GM12878 (cell line): ENCODE results near the gene GTF2F2. TPM values are rescaled to one million over a fixed set of nuclear protein-coding genes. Genes with fewer than 3 reads are reported as not detected.

ENCODE experiments used
- ATAC-seq: fragments of 200-7000 bp; cut with Tn5 transposase; 3 replicates; pipeline ENCODE4 v1.9.1; 2020; ENCODE audit warnings: mild to moderate bottlenecking, moderate library complexity
- BruUV-seq: library from RNA; stranded (reverse); fragments of 400-500 nt; replicated peaks from 2 replicates; lab custom pipeline; 2021; lab: Mats Ljungman, UMichigan
- CTCF ChIA-PET: fragments of 300-600 bp; sonication (Branson Sonifier 250); formaldehyde crosslinking; extraction: SDS; loops from one replicate; lab custom pipeline; 2021; ENCODE audit warnings: inconsistent platforms; lab: Yijun Ruan, JAX
- POLR2A ChIA-PET: fragments of 350-600 bp; formaldehyde crosslinking; extraction: SDS; loops from one replicate; lab custom pipeline; 2021; ENCODE audit warnings: inconsistent platforms; lab: Charles Lee
- RAD21 ChIA-PET: fragments of 300-600 bp; sonication (Branson Sonifier 250); formaldehyde crosslinking; loops from one replicate; lab custom pipeline; 2023; ENCODE audit warnings: antibody characterized with exemption; ENCODE audit not compliant: unreplicated experiment; lab: Charles Lee
- SMC1A ChIA-PET: fragments of 300-600 bp; sonication (Branson Sonifier 250); formaldehyde crosslinking; loops from one replicate; lab custom pipeline; 2023; ENCODE audit not compliant: unreplicated experiment, uncharacterized antibody; lab: Charles Lee
- DNase-seq: peaks from one replicate; pipeline ENCODE4 v3.0.0-alpha.2; 2011; ENCODE audit warnings: low read depth, low spot score
- FAIRE-seq: peaks from 3 replicates; lab custom pipeline; 2011; peaks lifted over from hg19 to GRCh38; lab: Jason Lieb, UNC
- H2AFZ ChIP-seq: 2 replicates; pipeline ENCODE4 v1.6.0; 2011; ENCODE audit warnings: low read depth, low read length, control low read depth; ENCODE audit not compliant: control insufficient read depth
- H3K27ac ChIP-seq: 2 replicates; pipeline ENCODE4 v1.5.1; 2011; ENCODE audit warnings: control low read depth; ENCODE audit not compliant: control insufficient read depth, insufficient read depth
- H3K27me3 ChIP-seq, 2 experiments: replicated peaks in 1 of 2; 2 replicates each; pipeline versions ENCODE4 v1.6.0 to v1.6.1; 2011; ENCODE audit warnings: low read length in 1 of 2; ENCODE audit not compliant: control insufficient read depth in 2 of 2, insufficient read depth in 2 of 2
- H3K36me3 ChIP-seq, 2 experiments: 2 replicates each; pipeline ENCODE4 v1.5.1; 2011; ENCODE audit warnings: low read length in 1 of 2; ENCODE audit not compliant: control insufficient read depth in 2 of 2, insufficient read depth in 2 of 2
- H3K4me1 ChIP-seq: 2 replicates; pipeline ENCODE4 v1.6.1; 2011; ENCODE audit warnings: mild to moderate bottlenecking, low read length, moderate library complexity, mixed read lengths; ENCODE audit not compliant: control insufficient read depth, insufficient read depth
- H3K4me2 ChIP-seq: 2 replicates; pipeline ENCODE4 v1.6.0; 2011; ENCODE audit warnings: control low read depth; ENCODE audit not compliant: control insufficient read depth, insufficient read depth
- H3K4me3 ChIP-seq: fragments of 200-600 bp; sonication (generic); 2 replicates; pipeline ENCODE4 v1.5.1; 2016
- H3K79me2 ChIP-seq: 2 replicates; pipeline ENCODE4 v1.6.0; 2011; ENCODE audit warnings: low read length; ENCODE audit not compliant: control insufficient read depth, insufficient read depth
- H3K9ac ChIP-seq: 2 replicates; pipeline ENCODE4 v1.8.0; 2011; ENCODE audit warnings: low read length, control low read depth, mixed read lengths; ENCODE audit not compliant: control insufficient read depth, insufficient read depth
- H3K9me3 ChIP-seq: replicated peaks from 3 replicates; pipeline ENCODE4 v1.5.1; 2011; ENCODE audit warnings: mild to moderate bottlenecking, low read length; ENCODE audit not compliant: control insufficient read depth, insufficient read depth
- H4K20me1 ChIP-seq: 2 replicates; pipeline ENCODE4 v1.6.0; 2011; ENCODE audit not compliant: control insufficient read depth, insufficient read depth
- CBFB ChIP-seq: IDR thresholded peaks from 2 replicates; pipeline ENCODE4 v1.6.1; 2016; ENCODE audit warnings: antibody characterized with exemption, low read depth
- CEBPB ChIP-seq, 2 experiments: fragments of 150-350 bp in 1 of 2; IDR thresholded peaks; 2 replicates each; pipeline ENCODE4 v1.6.1; 2012 to 2014; ENCODE audit warnings: low read depth in 2 of 2, low read length in 2 of 2, borderline replicate concordance in 1 of 2, inconsistent platforms in 1 of 2
- EP300 ChIP-seq, 2 experiments: fragments of 150-350 bp in 1 of 2; IDR thresholded peaks; 2 replicates each; pipeline ENCODE4 v1.6.1; 2011 to 2012; ENCODE audit warnings: low read depth in 2 of 2, low read length in 2 of 2, borderline replicate concordance in 1 of 2, improper control_type of control experiment in 1 of 2, inconsistent platforms in 1 of 2; ENCODE audit not compliant: control insufficient read depth in 1 of 2
- POLR2AphosphoS5 ChIP-seq: IDR thresholded peaks from 2 replicates; pipeline ENCODE4 v1.6.1; 2011; ENCODE audit warnings: mild to moderate bottlenecking, low read length, inconsistent platforms
- WGBS: methylation state at CpG from one replicate; pipeline ENCODE4 v1.1.6; 2016; ENCODE audit warnings: low lambda C conversion rate; ENCODE audit not compliant: insufficient replicate concordance, insufficient coverage; ENCODE audit errors: missing lambda C conversion rate; 5-methylcytosine and 5-hydroxymethylcytosine counted together
- in situ Hi-C: fragments of 300-500 bp; cut with MboI; formaldehyde crosslinking; loops from 9 replicates; pipeline ENCODE4 v1.14.3; 2018; ENCODE audit warnings: mixed read lengths
- intact Hi-C: fragments of 100-400 bp; cut with micrococcal nuclease; formaldehyde crosslinking; loops from one replicate; pipeline ENCODE4 v1.14.2; 2022; ENCODE audit not compliant: unreplicated experiment
- polyA plus RNA-seq, 11 experiments: library from polyadenylated mRNA; depleted of rRNA in 4 of 11; unstranded in 6 of 11; stranded (reverse) in 5 of 11; fragments of >200 nt; fragmentation: Nextera tagmentation in 4 of 11; fragmentation: Illumina TruSeq in 1 of 11; extraction: Ambion mirVana in 4 of 11; extraction: Trizol in 1 of 11; gene quantifications; 1 replicate in 1 of 11; 2 replicates in 10 of 11; pipeline versions ENCODE4 v1.2.1 to v1.2.3, GENCODE V29; 2011 to 2016; ENCODE audit warnings: inconsistent platforms in 2 of 11, missing spikeins in 2 of 11, low read depth in 1 of 11
- total RNA-seq, 4 experiments: library from RNA; depleted of rRNA in 3 of 4; stranded (reverse); fragments of >200 nt in 3 of 4; fragmentation: Illumina TruSeq in 1 of 4; extraction: Trizol in 1 of 4; gene quantifications; 2 replicates each; pipeline versions ENCODE4 v1.2.1 to v1.2.3, GENCODE V29; 2013 to 2021

GTF2F2 gene
- total and polyA plus RNA-seq, 10 of the 15 experiments (the other 5 are each of a cell fraction or from before 2014, with no cell fraction given) = 14.5 to 30.8 (median 22.6) TPM

- ChIA-PET RAD21 (interaction anchor here (1.4 to 1.6 kb wide), 2 partner anchors 26 to 274 kb away, joined by 3 to 8 read pairs; no protein-coding TSS in a partner anchor), CTCF (interaction anchor here (0.7 to 1.4 kb wide), 3 partner anchors 12 to 269 kb away, joined by 3 to 8 read pairs (median 4); no protein-coding TSS in a partner anchor), SMC1A (interaction anchor here (1.3 to 2.0 kb wide), 3 partner anchors 16 to 268 kb away, joined by 4 read pairs; no protein-coding TSS in a partner anchor), POLR2A (interaction anchor here (0.6 kb wide), 1 partner anchor 17 kb away, joined by 5 read pairs; no protein-coding TSS in a partner anchor)
- Histone ChIP-seq H3K27me3 (no peaks in the 10 kb centered on the region), H3K9me3 (no peaks in the 10 kb centered on the region), H3K79me2 (no peaks in the 10 kb centered on the region), H3K36me3 (no peaks in the 10 kb centered on the region), H3K4me3 (no peak overlapping the region), H3K4me2 (no peak overlapping the region), H3K4me1 (no peaks in the 10 kb centered on the region; the same call in none of the 2 replicates), H3K9ac (no peak overlapping the region), H2AFZ (no peak overlapping the region), H3K27ac (no peak overlapping the region), H4K20me1 (no peaks in the 10 kb centered on the region; the same call in 1 of the 2 replicates)
- no peak for ATAC-seq
- WGBS = 67% methylated on average over 11 of the region's 11 CpGs
- TF ChIP-seq EP300 (IDR thresholded peaks at IDR 0.05; ENCODE audit: borderline replicate concordance in 1 of 2, control insufficient read depth in 1 of 2, low read depth in 2 of 2, low read length in 2 of 2) (no peak), CBFB (no peak), POLR2AphosphoS5 (no peak), CEBPB (IDR thresholded peaks at IDR 0.05; ENCODE audit: borderline replicate concordance in 1 of 2, low read depth in 2 of 2, low read length in 2 of 2) (no peak)
- in situ Hi-C loops (loop anchor here (25.0 kb wide), 1 partner anchor 828 kb away; no protein-coding TSS in a partner anchor), intact Hi-C loops (loop anchor here (10.0 kb wide), 1 partner anchor 401 kb away; no protein-coding TSS in a partner anchor)
- FAIRE-seq = no peak
- no TSS peak for BruUV-seq
- DNase-seq = no peak
These were observed 195.3 kb downstream of the GTF2F2 start for GRCh38 chr13:45315520-45316167.
